ENCODE results near the gene GRIK3.

Gene GRIK3

DNA sequence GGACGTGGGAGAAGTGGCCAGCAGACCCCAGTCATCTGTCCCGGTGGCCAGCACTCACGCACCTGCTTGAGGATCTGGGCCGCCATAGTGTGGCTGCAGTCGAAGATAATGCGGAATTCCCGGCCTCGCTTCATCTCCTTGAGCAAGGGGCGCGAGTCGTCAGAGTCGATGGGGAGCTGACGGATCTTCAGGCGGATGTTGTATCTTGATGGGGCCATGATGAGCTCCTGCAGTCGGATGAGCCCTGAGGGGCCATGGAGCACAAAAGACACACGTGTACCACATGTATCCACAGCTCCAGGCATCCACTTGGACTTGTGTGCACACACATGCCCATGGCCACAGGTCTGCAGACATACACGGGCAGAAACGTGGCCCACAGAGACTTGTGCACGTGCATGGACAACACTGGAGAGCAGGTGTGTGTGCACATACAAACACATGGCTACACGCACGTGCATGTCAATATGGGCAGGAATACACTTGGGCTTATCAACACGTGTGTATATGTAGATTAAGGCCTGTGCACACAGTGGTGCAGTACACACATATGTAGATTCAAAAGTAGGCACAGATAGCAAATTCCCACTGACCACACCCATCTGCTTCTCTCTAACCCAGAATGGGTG is 162.1 kb downstream of the GRIK3 start:
- no peak overlapping the region for H3K9ac ChIP-seq (ENCODE audit: low read depth, low read length)
- no peaks in the 10 kb centered on the region for H3K4me1 ChIP-seq (ENCODE audit: insufficient read depth, low read length)
- no peak overlapping the region for H3K27ac ChIP-seq (ENCODE audit: low read depth, low read length)
- no peaks in the 10 kb centered on the region for H3K9me3 ChIP-seq (ENCODE audit: insufficient read depth, low read depth, low read length)
- no peaks in the 10 kb centered on the region for H3K27me3 ChIP-seq (ENCODE audit: insufficient read depth, low read length)
- no peak overlapping the region for H3K4me3 ChIP-seq (ENCODE audit: low read length)
- WGBS, result 93% methylated on average over 22 of the region's 22 CpGs
- H3K36me3 ChIP-seq (ENCODE audit: insufficient read depth, low read length), result no peaks in the 10 kb centered on the region

DNA sequence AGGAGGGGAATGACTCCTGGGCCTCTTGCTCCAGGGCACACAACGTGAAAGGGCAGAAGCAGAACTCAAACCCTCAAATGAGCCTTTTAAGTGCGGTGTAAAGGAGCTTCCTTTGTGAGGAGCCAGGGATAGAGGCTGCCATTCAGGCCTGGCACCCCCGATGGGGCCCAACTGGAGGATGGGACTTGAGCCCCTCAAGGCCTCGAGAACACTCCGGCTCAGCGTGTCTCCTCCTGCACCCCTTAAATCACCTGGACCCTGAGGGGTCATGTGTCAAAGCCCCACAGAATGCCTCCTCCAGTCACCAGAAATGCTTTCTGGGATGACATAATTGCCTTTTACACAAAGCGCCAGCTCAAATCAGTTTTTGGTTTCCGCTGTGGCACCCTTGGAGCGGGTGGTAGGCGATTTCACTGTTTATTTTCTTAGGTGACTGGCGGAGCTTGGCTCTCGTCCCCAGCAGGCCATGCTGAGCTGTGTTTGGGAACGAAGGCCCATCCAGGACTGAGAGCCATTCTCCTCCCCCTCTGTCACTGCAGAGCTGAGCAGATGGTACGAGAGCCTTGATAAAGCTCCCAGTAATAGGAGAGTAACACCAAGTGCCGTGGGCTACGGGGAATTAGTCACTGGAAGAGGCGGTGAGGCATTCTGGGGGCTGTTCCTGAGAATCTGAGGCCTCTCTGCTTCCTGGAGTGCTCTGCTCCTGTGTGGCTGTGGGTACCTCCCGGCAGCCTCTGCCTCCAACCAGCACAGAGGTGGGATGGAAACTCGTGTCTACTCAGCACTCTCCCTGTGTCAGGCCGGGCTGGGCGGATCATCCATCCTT is 163.0 kb downstream of the GRIK3 start:
- 87% methylated on average over 21 of the region's 21 CpGs for WGBS
- H3K27me3 ChIP-seq (ENCODE audit: insufficient read depth, low read length), result no peaks in the 10 kb centered on the region
- H3K9ac ChIP-seq (ENCODE audit: low read depth, low read length), result no peak overlapping the region
- no peaks in the 10 kb centered on the region for H3K4me1 ChIP-seq (ENCODE audit: insufficient read depth, low read length)
- H3K9me3 ChIP-seq (ENCODE audit: insufficient read depth, low read depth, low read length), result no peaks in the 10 kb centered on the region
- no peak overlapping the region for H3K27ac ChIP-seq (ENCODE audit: low read depth, low read length)
- H3K4me3 ChIP-seq (ENCODE audit: low read length), result no peak overlapping the region
- no peaks in the 10 kb centered on the region for H3K36me3 ChIP-seq (ENCODE audit: insufficient read depth, low read length)

DNA sequence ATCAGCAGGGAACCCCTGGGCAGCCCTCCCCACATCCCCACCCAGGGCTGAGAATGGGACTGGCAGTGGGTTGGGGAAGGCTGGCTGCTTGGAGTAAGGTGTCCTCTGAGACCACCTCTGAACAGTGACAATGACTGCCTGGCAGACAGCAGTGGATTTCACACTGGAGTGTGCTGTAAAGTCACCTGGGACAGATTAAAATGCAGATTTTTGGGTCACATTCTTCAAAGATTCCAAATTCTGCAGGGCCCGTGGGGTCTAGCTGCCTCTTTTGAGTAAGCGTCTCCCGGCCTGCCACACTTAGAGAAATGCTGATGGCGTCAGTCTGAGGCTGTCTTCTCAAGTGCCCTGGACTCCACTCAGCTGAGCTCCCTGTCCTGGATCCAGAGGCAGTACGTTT is 164.5 kb downstream of the GRIK3 start:
- no peaks in the 10 kb centered on the region for H3K27me3 ChIP-seq (ENCODE audit: insufficient read depth, low read length)
- H3K4me1 ChIP-seq (ENCODE audit: insufficient read depth, low read length), result no peaks in the 10 kb centered on the region
- WGBS, result 81% methylated on average over 5 of the region's 5 CpGs
- no peak overlapping the region for H3K4me3 ChIP-seq (ENCODE audit: low read length)
- H3K36me3 ChIP-seq (ENCODE audit: insufficient read depth, low read length), result no peaks in the 10 kb centered on the region
- H3K27ac ChIP-seq (ENCODE audit: low read depth, low read length), result no peak overlapping the region
- 0 out of 2 replicates have a peak overlapping the region, but pooled peaks have one; percentile 13 for H3K9ac ChIP-seq (ENCODE audit: low read depth, low read length)
- H3K9me3 ChIP-seq (ENCODE audit: insufficient read depth, low read depth, low read length), result no peaks in the 10 kb centered on the region

DNA sequence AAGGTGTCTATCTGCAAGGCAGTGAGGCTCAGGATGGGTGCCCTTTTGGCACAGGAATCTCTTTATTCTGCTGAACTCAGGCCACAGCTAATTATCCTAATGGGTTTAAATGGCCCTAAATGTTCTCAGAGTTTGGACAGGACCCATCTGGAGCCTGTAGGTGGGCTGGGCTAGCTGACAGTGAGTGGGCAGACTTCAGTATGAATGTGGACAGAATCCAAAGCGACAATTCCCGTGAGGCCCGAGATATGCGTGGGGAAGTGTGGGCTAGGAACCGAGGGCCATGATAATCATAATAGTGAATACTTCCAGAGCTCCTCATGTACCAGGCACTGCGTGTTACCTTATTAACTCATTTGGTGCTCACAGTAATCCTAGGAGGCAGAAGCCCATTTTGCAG is 165.3 kb downstream of the GRIK3 start:
- H3K9me3 ChIP-seq (ENCODE audit: insufficient read depth, low read depth, low read length), result no peaks in the 10 kb centered on the region
- H3K9ac ChIP-seq (ENCODE audit: low read depth, low read length), result no peak overlapping the region
- WGBS, result 98% methylated on average over 6 of the region's 6 CpGs
- no peak overlapping the region for H3K27ac ChIP-seq (ENCODE audit: low read depth, low read length)
- H3K4me3 ChIP-seq (ENCODE audit: low read length), result no peak overlapping the region
- H3K4me1 ChIP-seq (ENCODE audit: insufficient read depth, low read length), result no peaks in the 10 kb centered on the region
- no peaks in the 10 kb centered on the region for H3K36me3 ChIP-seq (ENCODE audit: insufficient read depth, low read length)
- H3K27me3 ChIP-seq (ENCODE audit: insufficient read depth, low read length), result no peaks in the 10 kb centered on the region

DNA sequence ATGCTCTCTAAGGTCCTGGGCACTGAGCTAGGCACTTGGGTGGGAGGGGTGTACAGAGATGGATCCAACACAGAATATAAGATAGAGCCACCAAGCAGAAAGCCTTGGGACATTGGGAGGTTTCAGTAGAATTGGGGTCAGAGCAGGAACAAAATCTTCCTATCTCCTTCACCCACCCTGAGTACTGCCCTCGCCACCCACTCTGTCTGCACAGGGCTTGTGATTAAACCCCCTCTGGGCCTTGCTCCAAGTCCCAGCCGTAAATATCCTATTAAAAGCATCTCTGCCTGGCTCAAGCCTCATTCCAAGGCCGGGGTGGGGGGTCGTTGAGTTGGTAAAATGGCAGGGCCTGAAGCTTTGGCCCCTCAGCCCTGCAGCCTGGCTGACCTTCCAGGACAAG is 166.7 kb downstream of the GRIK3 start:
- Histone ChIP-seq H3K4me1 (ENCODE audit: insufficient read depth, low read length) (no peaks in the 10 kb centered on the region), H3K9me3 (ENCODE audit: insufficient read depth, low read depth, low read length) (no peaks in the 10 kb centered on the region), H3K27me3 (ENCODE audit: insufficient read depth, low read length) (no peaks in the 10 kb centered on the region), H3K36me3 (ENCODE audit: insufficient read depth, low read length) (no peaks in the 10 kb centered on the region), H3K27ac (ENCODE audit: low read depth, low read length) (no peak overlapping the region), H3K4me3 (ENCODE audit: low read length) (no peak overlapping the region), H3K9ac (ENCODE audit: low read depth, low read length) (no peak overlapping the region)
- WGBS, result 95% methylated on average over 4 of the region's 4 CpGs

DNA sequence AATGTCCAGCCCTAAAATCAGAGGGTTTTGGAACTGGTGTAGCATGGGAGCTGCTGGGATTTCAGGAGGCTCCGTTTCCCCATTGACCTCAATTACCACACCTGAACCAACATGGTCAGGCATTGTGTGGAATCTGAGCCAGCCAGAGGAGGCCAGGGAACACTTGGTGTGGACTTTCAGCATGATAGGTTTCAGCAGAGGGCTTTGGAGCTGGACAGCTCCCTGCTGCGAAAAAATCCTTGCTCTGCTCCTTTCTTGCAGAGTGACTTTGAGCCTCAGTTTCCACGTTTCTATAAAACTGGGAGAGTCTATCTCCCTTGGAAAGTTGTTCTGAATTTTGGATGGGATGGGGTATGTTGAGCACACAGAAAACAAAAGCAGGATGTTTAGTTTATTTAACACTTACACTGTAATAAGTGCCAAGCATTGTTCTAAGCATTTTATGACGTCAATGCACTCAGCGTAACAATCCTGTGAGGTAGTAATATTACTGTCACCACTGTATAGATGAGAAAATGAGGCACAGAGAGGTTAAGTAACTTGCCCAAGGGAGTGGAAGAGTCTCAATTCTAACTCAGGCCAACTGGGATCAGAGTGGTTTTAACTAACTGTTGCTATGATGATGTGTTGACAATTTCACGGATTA is 168.0 kb downstream of the GRIK3 start:
- no peaks in the 10 kb centered on the region for H3K9me3 ChIP-seq (ENCODE audit: insufficient read depth, low read depth, low read length)
- no peak overlapping the region for H3K4me3 ChIP-seq (ENCODE audit: low read length)
- WGBS, result 85% methylated on average over 6 of the region's 6 CpGs
- no peaks in the 10 kb centered on the region for H3K4me1 ChIP-seq (ENCODE audit: insufficient read depth, low read length)
- H3K27me3 ChIP-seq (ENCODE audit: insufficient read depth, low read length), result no peaks in the 10 kb centered on the region
- no peak overlapping the region for H3K9ac ChIP-seq (ENCODE audit: low read depth, low read length)
- no peaks in the 10 kb centered on the region for H3K36me3 ChIP-seq (ENCODE audit: insufficient read depth, low read length)
- no peak overlapping the region for H3K27ac ChIP-seq (ENCODE audit: low read depth, low read length)

DNA sequence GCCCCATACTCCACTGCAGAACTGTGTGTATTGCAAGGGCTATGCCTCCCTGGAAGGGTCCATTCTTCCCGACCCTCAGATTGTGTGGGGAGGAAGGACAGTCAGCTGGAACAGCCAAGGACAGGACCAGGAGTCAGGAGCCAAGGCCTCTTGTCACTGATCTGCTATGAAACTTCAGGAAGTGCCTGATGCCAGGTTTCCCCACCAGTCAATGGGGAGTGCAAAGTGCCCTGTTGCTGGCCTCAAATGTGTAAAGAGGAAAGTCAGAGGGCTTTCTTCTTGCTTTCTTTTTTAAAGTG is 168.8 kb downstream of the GRIK3 start:
- H3K4me3 ChIP-seq (ENCODE audit: low read length), result no peak overlapping the region
- H3K9ac ChIP-seq (ENCODE audit: low read depth, low read length), result no peak overlapping the region
- no peak overlapping the region for H3K27ac ChIP-seq (ENCODE audit: low read depth, low read length)
- WGBS, result 81% methylated on average over 1 of the region's 1 CpG
- H3K36me3 ChIP-seq (ENCODE audit: insufficient read depth, low read length), result no peaks in the 10 kb centered on the region
- H3K27me3 ChIP-seq (ENCODE audit: insufficient read depth, low read length), result no peaks in the 10 kb centered on the region
- no peaks in the 10 kb centered on the region for H3K4me1 ChIP-seq (ENCODE audit: insufficient read depth, low read length)
- H3K9me3 ChIP-seq (ENCODE audit: insufficient read depth, low read depth, low read length), result no peaks in the 10 kb centered on the region

DNA sequence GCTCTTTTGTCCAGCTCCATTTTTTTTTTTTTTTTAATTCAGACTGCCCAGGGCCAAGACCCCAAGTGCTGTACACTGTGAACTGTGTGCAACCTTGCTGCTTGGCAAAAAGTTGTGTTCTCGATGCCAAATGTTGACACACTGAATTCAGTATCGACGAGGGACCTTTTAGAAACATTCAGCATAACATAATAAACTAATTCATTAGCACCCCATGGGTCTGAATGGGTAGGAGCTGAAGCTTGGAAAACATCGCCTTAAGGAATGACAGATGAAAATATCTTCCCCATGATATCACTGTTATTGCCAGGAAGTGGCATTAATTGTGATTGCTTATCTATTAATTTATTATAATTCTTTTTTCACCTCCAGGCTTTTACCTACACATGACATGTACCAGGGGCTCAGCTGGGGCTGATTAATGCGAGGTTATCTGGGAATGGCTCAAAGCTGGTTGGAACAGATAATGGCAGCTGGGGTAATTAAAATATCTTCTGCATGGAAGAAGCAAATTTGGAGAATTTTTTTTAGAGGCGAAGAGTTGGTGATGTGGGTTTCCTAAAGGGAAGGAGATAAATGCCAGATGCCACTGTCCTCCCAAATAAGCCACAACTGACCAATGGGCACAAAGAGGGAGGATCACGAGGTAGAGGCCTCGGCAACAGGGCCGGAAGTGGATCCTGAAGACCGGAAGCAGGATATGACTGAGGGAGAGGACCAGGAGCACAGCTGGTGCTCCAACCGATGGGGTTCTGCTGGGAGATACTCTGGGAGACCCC is 169.3 kb downstream of the GRIK3 start:
- 87% methylated on average over 10 of the region's 11 CpGs for WGBS
- Histone ChIP-seq H3K27ac (ENCODE audit: low read depth, low read length) (no peak overlapping the region), H3K4me3 (ENCODE audit: low read length) (no peak overlapping the region), H3K27me3 (ENCODE audit: insufficient read depth, low read length) (no peaks in the 10 kb centered on the region), H3K4me1 (ENCODE audit: insufficient read depth, low read length) (no peaks in the 10 kb centered on the region), H3K36me3 (ENCODE audit: insufficient read depth, low read length) (no peaks in the 10 kb centered on the region), H3K9ac (ENCODE audit: low read depth, low read length) (no peak overlapping the region), H3K9me3 (ENCODE audit: insufficient read depth, low read depth, low read length) (no peaks in the 10 kb centered on the region)

DNA sequence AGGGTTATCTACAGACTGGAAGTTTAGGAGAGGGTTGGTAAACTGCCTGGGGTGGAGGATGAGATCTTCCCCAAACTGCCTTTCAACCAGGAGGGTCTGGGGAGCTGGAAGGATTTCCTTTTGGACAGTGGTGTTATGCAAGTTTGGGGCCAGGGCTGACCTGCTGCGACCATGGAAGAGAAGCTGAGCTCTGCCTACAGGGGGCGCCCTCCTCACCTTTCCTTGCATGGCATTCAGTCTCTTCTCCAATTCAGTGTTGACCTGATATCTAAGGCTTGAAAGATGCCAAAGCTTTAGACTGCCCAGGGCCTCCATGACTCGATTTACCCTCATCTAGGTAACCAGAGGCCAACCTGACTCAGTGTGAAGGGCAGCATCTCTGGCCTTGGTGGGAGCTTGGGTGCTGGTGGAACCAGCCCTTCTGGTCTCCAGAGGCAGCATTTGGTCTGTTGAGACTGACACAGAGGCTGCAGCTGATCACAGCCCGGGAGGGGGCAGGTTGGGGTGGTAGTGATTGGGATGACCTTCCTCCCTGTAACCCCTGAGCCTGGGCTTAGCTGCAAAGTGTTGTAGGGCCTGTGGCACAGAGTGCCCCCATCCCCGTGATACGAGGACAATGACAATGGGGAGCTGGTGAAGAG is 170.0 kb downstream of the GRIK3 start:
- H3K4me1 ChIP-seq (ENCODE audit: insufficient read depth, low read length), result no peaks in the 10 kb centered on the region
- WGBS, result 65% methylated on average over 6 of the region's 6 CpGs
- no peaks in the 10 kb centered on the region for H3K27me3 ChIP-seq (ENCODE audit: insufficient read depth, low read length)
- H3K27ac ChIP-seq (ENCODE audit: low read depth, low read length), result no peak overlapping the region
- H3K4me3 ChIP-seq (ENCODE audit: low read length), result no peak overlapping the region
- no peaks in the 10 kb centered on the region for H3K36me3 ChIP-seq (ENCODE audit: insufficient read depth, low read length)
- H3K9ac ChIP-seq (ENCODE audit: low read depth, low read length), result no peak overlapping the region
- H3K9me3 ChIP-seq (ENCODE audit: insufficient read depth, low read depth, low read length), result no peaks in the 10 kb centered on the region

DNA sequence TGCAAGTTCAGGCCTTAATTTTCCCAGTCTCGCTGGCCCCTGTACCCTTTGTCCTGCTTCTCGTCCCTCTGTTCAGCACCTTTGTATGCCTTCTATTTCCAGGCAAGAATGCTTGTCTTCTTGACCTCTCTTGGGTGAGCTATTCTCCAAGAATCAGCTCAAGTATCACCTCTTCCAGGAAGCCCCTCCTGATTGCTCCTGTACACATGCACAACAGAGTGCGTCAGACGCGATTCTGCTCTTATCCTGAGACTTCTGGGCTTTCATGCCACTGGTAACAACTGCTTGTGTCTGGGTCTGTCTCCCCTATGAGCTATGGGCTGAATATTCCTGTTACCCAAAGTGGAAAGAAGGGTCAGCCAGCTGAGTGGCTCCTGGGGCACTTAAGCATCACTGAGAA is 170.8 kb downstream of the GRIK3 start:
- Histone ChIP-seq H3K9me3 (ENCODE audit: insufficient read depth, low read depth, low read length) (no peaks in the 10 kb centered on the region), H3K27ac (ENCODE audit: low read depth, low read length) (no peak overlapping the region), H3K4me3 (ENCODE audit: low read length) (no peak overlapping the region), H3K9ac (ENCODE audit: low read depth, low read length) (no peak overlapping the region), H3K4me1 (ENCODE audit: insufficient read depth, low read length) (no peaks in the 10 kb centered on the region), H3K36me3 (ENCODE audit: insufficient read depth, low read length) (no peaks in the 10 kb centered on the region), H3K27me3 (ENCODE audit: insufficient read depth, low read length) (no peaks in the 10 kb centered on the region)
- 89% methylated on average over 5 of the region's 5 CpGs for WGBS

DNA sequence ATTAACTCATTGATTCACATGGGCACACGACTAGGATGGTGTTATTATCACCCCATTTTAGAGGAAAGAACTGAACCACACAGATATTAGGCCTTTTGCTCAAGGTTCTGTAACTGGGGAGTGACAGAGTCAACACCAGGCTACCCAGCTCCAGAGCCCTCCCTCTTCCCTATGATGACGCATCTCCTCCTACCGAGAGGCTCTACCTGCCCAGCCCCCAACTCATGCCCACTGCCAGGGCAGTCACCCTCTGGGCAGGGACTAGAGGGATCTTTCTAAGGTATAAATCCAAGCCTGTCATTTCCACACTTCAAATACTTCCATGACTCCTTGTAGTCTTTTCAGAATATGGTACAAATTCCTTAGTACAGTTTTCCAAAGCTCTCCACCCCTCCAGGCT is 171.3 kb downstream of the GRIK3 start:
- H3K9me3 ChIP-seq (ENCODE audit: insufficient read depth, low read depth, low read length), result no peaks in the 10 kb centered on the region

More for the DNA sequence above, 171.3 kb downstream of the GRIK3 start:
- Histone ChIP-seq H3K27me3 (ENCODE audit: insufficient read depth, low read length) (no peaks in the 10 kb centered on the region), H3K27ac (ENCODE audit: low read depth, low read length) (no peak overlapping the region), H3K36me3 (ENCODE audit: insufficient read depth, low read length) (no peaks in the 10 kb centered on the region), H3K4me1 (ENCODE audit: insufficient read depth, low read length) (no peaks in the 10 kb centered on the region), H3K4me3 (ENCODE audit: low read length) (no peak overlapping the region), H3K9ac (ENCODE audit: low read depth, low read length) (no peak overlapping the region)
- 71% methylated on average over 3 of the region's 3 CpGs for WGBS
